A673 (cell line): ENCODE data around the gene GLRA1.

Experiments
- CTCF ChIP-seq: fragments of 300-800, 200-600 bp; sonication (generic); conservative IDR thresholded peaks from 2 replicates; pipeline ENCODE4 v1.5.1; 2017; ENCODE audit warnings: low read depth, mild to moderate bottlenecking, antibody characterized with exemption, low read length, moderate library complexity, mixed read lengths
- EZH2 ChIP-seq: fragments of 200-600 bp; sonication (generic); IDR thresholded peaks from 2 replicates; pipeline ENCODE4 v1.6.1; 2017; ENCODE audit warnings: borderline replicate concordance, low read depth, mild to moderate bottlenecking, mixed read lengths, antibody characterized with exemption, low read length; ENCODE audit not compliant: poor library complexity, severe bottlenecking

GRCh38 chr5:151909628-151910027 is 15.0 kb downstream of the GLRA1 start:
- no peak for TF ChIP-seq CTCF
- no peak for TF ChIP-seq EZH2
